Brain microvascular endothelial cell (primary cell): Measurements from ENCODE around the gene CYYR1.

Experiments used
- DNase-seq: peaks from one replicate; pipeline ENCODE4 v3.0.0-alpha.2; 2020
- H3K27ac ChIP-seq: fragments of 250-450 bp; sonication (Bioruptor Pico); 2 replicates; pipeline ENCODE4 v1.5.1; 2020; ENCODE audit warnings: mild to moderate bottlenecking, moderate library complexity
- H3K27me3 ChIP-seq: fragments of 250-450 bp; sonication (Bioruptor Pico); replicated peaks from 2 replicates; pipeline ENCODE4 v1.5.1; 2020; ENCODE audit warnings: mild to moderate bottlenecking
- H3K36me3 ChIP-seq: fragments of 250-450 bp; sonication (Bioruptor Pico); replicated peaks from 2 replicates; pipeline ENCODE4 v1.5.1; 2020; ENCODE audit warnings: mild to moderate bottlenecking
- H3K4me3 ChIP-seq: 2 replicates; pipeline ENCODE4 v1.5.1; 2011; ENCODE audit warnings: low read depth, mild to moderate bottlenecking, control low read depth, low read length, moderate library complexity
- in situ Hi-C: cut with HindIII; loops from 2 replicates; pipeline ENCODE4 v1.10.0; 2017; ENCODE audit warnings: low sequenced_read_pairs, low pct_ligation_motif_present
- TF ChIP-seq, protein P1 (sequence below): IDR thresholded peaks from 2 replicates; pipeline ENCODE4 v1.5.1; 2011; ENCODE audit warnings: low read depth, mild to moderate bottlenecking, moderate library complexity, low read length, control low read depth, inconsistent platforms; ENCODE audit errors: missing control alignments

Gene CYYR1

DNA sequence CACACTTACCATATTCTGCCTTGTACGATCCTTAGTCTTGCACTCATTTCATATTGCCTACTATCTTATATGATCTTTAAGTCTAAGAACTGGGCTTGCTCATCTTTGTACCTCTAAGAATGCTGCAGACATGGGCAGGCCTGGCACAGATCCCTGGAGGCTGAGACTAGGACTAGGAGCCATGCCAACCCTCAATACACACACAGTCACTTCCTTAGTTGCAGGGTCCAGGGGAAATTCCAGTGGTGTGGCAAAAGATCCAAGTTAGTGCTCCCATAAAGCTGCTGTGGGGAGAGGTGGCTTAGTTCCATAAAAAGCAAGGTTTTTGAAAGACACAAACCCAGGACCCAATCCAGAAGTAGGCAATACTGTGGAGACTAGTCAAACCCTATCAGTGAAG is 59.9 kb downstream of the CYYR1 start:
- H3K4me3 ChIP-seq: no peak overlapping the region
- peak; percentile 14 for DNase-seq
- in situ Hi-C loops: no loop called here
- H3K36me3 ChIP-seq: no peaks in the 10 kb centered on the region
- TF ChIP-seq, protein P1, sequence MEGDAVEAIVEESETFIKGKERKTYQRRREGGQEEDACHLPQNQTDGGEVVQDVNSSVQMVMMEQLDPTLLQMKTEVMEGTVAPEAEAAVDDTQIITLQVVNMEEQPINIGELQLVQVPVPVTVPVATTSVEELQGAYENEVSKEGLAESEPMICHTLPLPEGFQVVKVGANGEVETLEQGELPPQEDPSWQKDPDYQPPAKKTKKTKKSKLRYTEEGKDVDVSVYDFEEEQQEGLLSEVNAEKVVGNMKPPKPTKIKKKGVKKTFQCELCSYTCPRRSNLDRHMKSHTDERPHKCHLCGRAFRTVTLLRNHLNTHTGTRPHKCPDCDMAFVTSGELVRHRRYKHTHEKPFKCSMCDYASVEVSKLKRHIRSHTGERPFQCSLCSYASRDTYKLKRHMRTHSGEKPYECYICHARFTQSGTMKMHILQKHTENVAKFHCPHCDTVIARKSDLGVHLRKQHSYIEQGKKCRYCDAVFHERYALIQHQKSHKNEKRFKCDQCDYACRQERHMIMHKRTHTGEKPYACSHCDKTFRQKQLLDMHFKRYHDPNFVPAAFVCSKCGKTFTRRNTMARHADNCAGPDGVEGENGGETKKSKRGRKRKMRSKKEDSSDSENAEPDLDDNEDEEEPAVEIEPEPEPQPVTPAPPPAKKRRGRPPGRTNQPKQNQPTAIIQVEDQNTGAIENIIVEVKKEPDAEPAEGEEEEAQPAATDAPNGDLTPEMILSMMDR: no peak
- H3K27me3 ChIP-seq: no peaks in the 10 kb centered on the region
- H3K27ac ChIP-seq: no peak overlapping the region

DNA sequence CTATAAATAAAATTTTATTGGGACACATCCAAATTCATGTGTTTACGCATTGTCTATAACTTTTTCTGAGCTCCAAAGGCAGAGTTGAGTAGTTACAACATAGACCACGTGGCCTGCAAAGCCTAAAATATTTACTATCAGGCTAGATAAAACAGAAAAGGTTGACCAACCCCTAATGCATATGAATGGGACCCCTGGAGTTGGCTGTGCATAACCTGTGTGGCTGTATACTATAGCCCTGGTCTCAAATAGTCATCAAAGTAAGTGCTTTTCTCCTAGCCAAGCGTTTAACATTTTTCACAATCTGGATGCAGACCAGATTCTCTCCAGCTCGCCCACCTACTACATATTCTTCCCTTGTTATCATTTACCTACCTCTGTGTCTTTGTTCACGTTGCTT is 60.4 kb downstream of the CYYR1 start:
- Histone ChIP-seq H3K27me3 (no peaks in the 10 kb centered on the region), H3K4me3 (no peak overlapping the region), H3K36me3 (no peaks in the 10 kb centered on the region), H3K27ac (no peak overlapping the region)
- TF ChIP-seq, protein P1: no peak
- no peak for DNase-seq
- in situ Hi-C loops: no loop called here

DNA sequence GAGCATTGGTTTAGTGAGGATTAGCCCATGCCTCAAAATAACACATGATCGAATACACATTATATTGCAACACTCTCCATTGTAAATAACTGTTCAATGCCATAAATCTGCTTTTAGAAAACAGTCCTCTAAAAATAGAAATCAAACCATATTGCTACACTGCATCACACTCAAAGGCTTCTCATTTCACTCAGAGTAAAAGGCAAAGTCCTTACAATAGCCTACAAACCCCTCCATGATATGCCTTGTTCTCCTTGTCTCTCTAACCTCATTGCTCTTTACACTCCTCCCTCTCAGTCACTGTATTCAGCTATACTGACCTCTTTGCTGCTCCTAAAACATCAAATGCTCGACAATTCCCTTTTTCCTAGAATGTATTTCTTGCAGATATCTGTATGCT is 64.2 kb downstream of the CYYR1 start:
- DNase-seq: no peak
- Histone ChIP-seq H3K27me3 (no peaks in the 10 kb centered on the region), H3K4me3 (no peak overlapping the region), H3K27ac (no peak overlapping the region), H3K36me3 (no peaks in the 10 kb centered on the region)
- TF ChIP-seq, protein P1: no peak
- in situ Hi-C loops: no loop called here

DNA sequence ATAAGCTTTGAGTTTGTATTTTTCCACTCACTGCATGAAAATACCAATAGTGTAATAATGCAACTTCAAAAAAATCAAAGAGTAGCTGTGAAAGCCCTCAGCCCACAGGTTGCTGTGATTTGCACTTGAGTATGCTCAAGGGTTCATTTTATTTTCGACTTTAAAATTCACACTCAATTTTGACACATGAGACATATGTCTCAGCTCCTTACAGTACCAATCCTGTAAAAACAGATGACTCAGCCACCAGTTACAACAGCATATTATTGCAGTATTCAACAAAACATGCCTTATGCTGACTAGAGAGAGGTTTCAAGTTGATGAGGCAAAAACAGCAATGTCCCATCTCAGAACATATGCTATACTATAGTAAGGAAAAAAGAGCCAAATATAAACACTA is 66.1 kb downstream of the CYYR1 start:
- H3K27ac ChIP-seq: no peak overlapping the region
- TF ChIP-seq, protein P1: no peak
- in situ Hi-C loops: no loop called here
- no peaks in the 10 kb centered on the region for H3K27me3 ChIP-seq
- peak; percentile 51 for DNase-seq
- H3K4me3 ChIP-seq: no peak overlapping the region
- H3K36me3 ChIP-seq: no peaks in the 10 kb centered on the region

DNA sequence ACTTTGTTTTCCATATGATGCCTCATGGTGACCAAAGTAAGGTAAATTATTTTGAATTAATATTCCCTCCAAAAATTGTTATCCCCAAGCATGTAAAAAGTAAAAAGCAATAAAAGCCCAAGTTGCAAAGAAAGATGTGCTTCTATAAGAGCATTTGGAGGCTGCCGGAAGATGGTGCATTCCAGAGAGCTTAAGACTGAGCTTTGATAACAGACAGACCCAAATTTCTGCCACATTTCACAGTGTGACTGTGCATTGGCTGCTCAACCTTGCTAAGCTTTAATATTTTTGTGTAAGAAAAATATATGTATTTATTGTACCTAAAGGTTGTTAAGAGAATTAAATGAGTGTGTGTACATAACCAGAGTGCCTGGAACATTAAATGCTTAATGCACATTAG is 67.9 kb downstream of the CYYR1 start:
- H3K27me3 ChIP-seq: no peaks in the 10 kb centered on the region
- H3K36me3 ChIP-seq: no peaks in the 10 kb centered on the region
- H3K4me3 ChIP-seq: no peak overlapping the region
- in situ Hi-C loops: no loop called here
- TF ChIP-seq, protein P1: no peak
- H3K27ac ChIP-seq: no peak overlapping the region
- no peak for DNase-seq

DNA sequence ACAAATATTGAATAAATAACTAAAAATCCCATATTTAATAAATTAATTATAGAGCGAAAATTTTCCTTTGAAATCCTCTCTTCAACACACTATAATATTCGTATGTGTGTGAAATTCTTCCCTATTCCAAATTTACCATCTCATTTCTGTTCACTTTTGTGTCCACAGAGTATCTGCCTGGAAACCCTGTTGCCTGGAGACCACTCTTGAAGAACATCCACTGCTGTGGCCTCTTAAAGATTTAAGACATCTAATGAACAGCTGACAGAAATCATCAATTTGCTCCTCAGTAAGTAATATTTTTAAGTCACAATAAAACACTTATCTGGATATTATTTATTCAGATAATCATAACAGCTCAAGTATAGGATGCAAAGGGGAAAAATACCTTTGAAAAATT is 69.7 kb downstream of the CYYR1 start:
- Histone ChIP-seq H3K27ac (no peak overlapping the region), H3K4me3 (no peak overlapping the region), H3K27me3 (no peaks in the 10 kb centered on the region), H3K36me3 (no peaks in the 10 kb centered on the region)
- DNase-seq: no peak
- TF ChIP-seq, protein P1: no peak
- in situ Hi-C loops: no loop called here
